Neural progenitor cell (in vitro differentiated cells): ENCODE measurements around the gene MTHFSD.
A peak's percentile ranks its signal among the peaks of the same experiment; 100 is the strongest.

Source experiments
- CTCF ChIP-seq: fragments of 200-600 bp; sonication (generic); IDR thresholded peaks from 2 replicates; pipeline ENCODE4 v1.5.1; 2017; ENCODE audit warnings: antibody characterized with exemption, mild to moderate bottlenecking
- EZH2 ChIP-seq: fragments of 200-600 bp; sonication (generic); IDR thresholded peaks from 2 replicates; pipeline ENCODE4 v1.6.1; 2017; ENCODE audit warnings: antibody characterized with exemption, mild to moderate bottlenecking, moderate library complexity
- EZH2phosphoT487 ChIP-seq: fragments of 200-600 bp; sonication (generic); IDR thresholded peaks from 2 replicates; pipeline ENCODE4 v1.6.1; 2017; ENCODE audit warnings: antibody characterized with exemption

DNA sequence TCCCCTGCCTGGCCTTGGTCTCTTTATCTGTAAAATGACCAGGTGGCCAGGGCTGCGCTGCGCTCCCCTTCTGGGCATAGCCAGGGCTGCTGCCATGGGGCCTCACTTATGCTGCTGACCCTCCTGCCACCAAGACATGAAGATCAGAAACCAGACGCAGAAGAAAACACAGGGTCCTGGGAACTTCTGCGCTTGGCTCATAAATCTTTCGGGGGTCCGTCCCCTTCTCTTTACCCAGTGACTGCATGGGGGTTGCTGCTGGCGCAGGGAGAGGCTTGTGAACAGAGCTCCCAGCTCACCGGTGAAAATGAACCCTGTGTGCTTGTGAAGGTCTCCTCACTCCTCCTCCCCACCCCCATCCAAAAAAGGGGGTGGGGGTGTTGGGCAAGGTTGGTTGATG is 17.6 kb upstream of the MTHFSD start:
- TF ChIP-seq CTCF (no peak), EZH2phosphoT487 (no peak), EZH2 (peak; percentile 22)
